GM12892 (cell line): ENCODE results near the gene TMEM60.

ENCODE experiments used
- DNase-seq: peaks from one replicate; pipeline ENCODE4 v3.0.0; 2011; ENCODE audit not compliant: insufficient read length
- FAIRE-seq: peaks from 2 replicates; lab custom pipeline; 2011; peaks lifted over from hg19 to GRCh38; lab: Jason Lieb, UNC
- POLR2A ChIP-seq: IDR thresholded peaks from 2 replicates; pipeline ENCODE4 v1.6.1; 2011; ENCODE audit warnings: low read depth, low read length, control low read depth
- POLR2AphosphoS5 ChIP-seq: IDR thresholded peaks from 2 replicates; pipeline ENCODE4 v1.6.1; 2011; ENCODE audit warnings: low read depth, low read length, control low read depth
- TAF1 ChIP-seq: IDR thresholded peaks from 2 replicates; pipeline ENCODE4 v1.6.1; 2011; ENCODE audit warnings: low read depth, mild to moderate bottlenecking, control low read depth, low read length, borderline replicate concordance

TMEM60 gene

GRCh38 chr7:77745746-77746145 is 52.5 kb downstream of the TMEM60 start:
- DNase-seq (no peak), FAIRE-seq (no peak)
- TF ChIP-seq POLR2AphosphoS5 (no peak), TAF1 (no peak), POLR2A (no peak)
